Large intestine (tissue), 3 donors: ENCODE measurements around the gene GCC2. TPM values are rescaled to one million over a fixed set of nuclear protein-coding genes. Genes with fewer than 3 reads are reported as not detected.
"Not testable (repeated sequence)": the region's sequence is repeated elsewhere in the genome, so short reads cannot be mapped to it uniquely, and the experiment has no call there.

Source experiments
- DNase-seq, 2 donors: peaks; one replicate each; pipeline versions ENCODE4 v3.0.0 to v3.0.0-alpha.2; 2013
- H3K27ac ChIP-seq: one replicate; pipeline ENCODE4 v1.5.1; 2013; ENCODE audit warnings: low read length
- H3K27me3 ChIP-seq: 2 replicates; pipeline ENCODE4 v1.6.1; 2013; ENCODE audit warnings: low read length; ENCODE audit not compliant: control insufficient read depth, insufficient read depth
- H3K36me3 ChIP-seq: 2 replicates; pipeline ENCODE4 v1.6.1; 2013; ENCODE audit warnings: low read length; ENCODE audit not compliant: control insufficient read depth, insufficient read depth
- H3K4me1 ChIP-seq: one replicate; pipeline ENCODE4 v1.6.1; 2013; ENCODE audit warnings: low read length; ENCODE audit not compliant: control insufficient read depth, insufficient read depth
- H3K4me3 ChIP-seq: one replicate; pipeline ENCODE4 v1.5.1; 2013; ENCODE audit warnings: low read length
- H3K9me3 ChIP-seq: one replicate; pipeline ENCODE4 v1.6.1; 2013; ENCODE audit warnings: mild to moderate bottlenecking, low read depth, low read length, moderate library complexity; ENCODE audit not compliant: control insufficient read depth
- WGBS: methylation state at CpG from one replicate; pipeline ENCODE4 v1.1.5; 2013; ENCODE audit warnings: low lambda C conversion rate; ENCODE audit not compliant: insufficient coverage; 5-methylcytosine and 5-hydroxymethylcytosine counted together
- polyA plus RNA-seq: library from polyadenylated mRNA; unstranded; fragments of 120-200 nt; gene quantifications from one replicate; pipeline ENCODE4 v1.2.1, GENCODE V29; 2013

Gene GCC2
- polyA plus RNA-seq, 1 donor = 95.7 TPM

GRCh38 chr2:108436976-108437375 lies 12.0 kb upstream of the GCC2 start:
- DNase-seq = no peak
- H3K4me3 ChIP-seq = no peak overlapping the region
- no peaks in the 10 kb centered on the region for H3K27me3 ChIP-seq
- no peaks in the 10 kb centered on the region for H3K36me3 ChIP-seq
- WGBS = no CpG with 5 or more reads among the region's 1 CpG
- no peaks in the 10 kb centered on the region for H3K9me3 ChIP-seq
- no peaks in the 10 kb centered on the region for H3K4me1 ChIP-seq
- no peak overlapping the region for H3K27ac ChIP-seq

- no peaks in the 10 kb centered on the region for H3K4me1 ChIP-seq
- no peaks in the 10 kb centered on the region for H3K36me3 ChIP-seq
- 100% methylated on average over 2 of the region's 2 CpGs for WGBS
- no peak overlapping the region for H3K4me3 ChIP-seq
- no peaks in the 10 kb centered on the region for H3K27me3 ChIP-seq
- H3K9me3 ChIP-seq = no peaks in the 10 kb centered on the region
- no peak for DNase-seq
- H3K27ac ChIP-seq = no peak overlapping the region
These were observed 7.3 kb upstream of the GCC2 start for GRCh38 chr2:108441712-108442111.

GRCh38 chr2:108444941-108445840 lies 3.8 kb upstream of the GCC2 start:
- H3K4me1 ChIP-seq = no peaks in the 10 kb centered on the region
- no peak overlapping the region for H3K4me3 ChIP-seq
- WGBS = no CpG with 5 or more reads among the region's 1 CpG
- H3K36me3 ChIP-seq = no peaks in the 10 kb centered on the region
- H3K27me3 ChIP-seq = no peaks in the 10 kb centered on the region
- H3K27ac ChIP-seq = no peak overlapping the region
- no peak for DNase-seq
- H3K9me3 ChIP-seq = no peaks in the 10 kb centered on the region

- Histone ChIP-seq H3K4me1 (no peaks in the 10 kb centered on the region), H3K36me3 (peaks cover 2% of the 10 kb centered on the region), H3K9me3 (no peaks in the 10 kb centered on the region), H3K27ac (no peak overlapping the region), H3K27me3 (no peaks in the 10 kb centered on the region), H3K4me3 (no peak overlapping the region)
- no CpG with 5 or more reads among the region's 2 CpGs for WGBS
- no peak for DNase-seq
These were observed 2.3 kb upstream of the GCC2 start for GRCh38 chr2:108446703-108447102.

- peak in 1 of 2 donors; percentile 15 for DNase-seq
- Histone ChIP-seq H3K4me1 (no peaks in the 10 kb centered on the region), H3K4me3 (peak overlapping the region; percentile 95), H3K27ac (peak overlapping the region; percentile 100), H3K36me3 (peaks cover 13% of the 10 kb centered on the region), H3K9me3 (no peaks in the 10 kb centered on the region), H3K27me3 (no peaks in the 10 kb centered on the region)
- 61% methylated on average over 2 of the region's 23 CpGs for WGBS
These were observed 894 bp upstream of the GCC2 start for GRCh38 chr2:108447947-108448677.

GRCh38 chr2:108449410-108450130 lies 564 bp downstream of the GCC2 start:
- DNase-seq = peak; percentile 43 to 87
- Histone ChIP-seq H3K9me3 (no peaks in the 10 kb centered on the region), H3K27me3 (no peaks in the 10 kb centered on the region), H3K27ac (peak overlapping the region; percentile 100), H3K4me1 (no peaks in the 10 kb centered on the region), H3K36me3 (peaks cover 25% of the 10 kb centered on the region), H3K4me3 (peak overlapping the region; percentile 95)
- WGBS = no CpG with 5 or more reads among the region's 20 CpGs

GRCh38 chr2:108450863-108451262 lies 1.9 kb downstream of the GCC2 start:
- Histone ChIP-seq H3K9me3 (no peaks in the 10 kb centered on the region), H3K27me3 (no peaks in the 10 kb centered on the region), H3K27ac (peak overlapping the region; percentile 5), H3K4me1 (no peaks in the 10 kb centered on the region), H3K4me3 (peak overlapping the region; percentile 95), H3K36me3 (peaks cover 36% of the 10 kb centered on the region)
- no CpG with 5 or more reads among the region's 3 CpGs for WGBS
- no peak for DNase-seq

- Histone ChIP-seq H3K9me3 (no peaks in the 10 kb centered on the region), H3K4me3 (no peak overlapping the region), H3K27ac (no peak overlapping the region), H3K36me3 (peaks cover 45% of the 10 kb centered on the region), H3K4me1 (no peaks in the 10 kb centered on the region), H3K27me3 (no peaks in the 10 kb centered on the region)
- DNase-seq = no peak
- WGBS = 100% methylated on average over 3 of the region's 4 CpGs
These were observed 3.0 kb downstream of the GCC2 start for GRCh38 chr2:108451976-108452375.

- not testable (repeated sequence) for DNase-seq
- H3K36me3 ChIP-seq = peaks cover 57% of the 10 kb centered on the region
- 100% methylated on average over 1 of the region's 4 CpGs for WGBS
These were observed 4.5 kb downstream of the GCC2 start for GRCh38 chr2:108453530-108453929.

GRCh38 chr2:108454440-108454839 lies 5.4 kb downstream of the GCC2 start:
- peaks cover 9% of the 10 kb centered on the region for H3K9me3 ChIP-seq
- no peak overlapping the region for H3K27ac ChIP-seq
- no peaks in the 10 kb centered on the region for H3K27me3 ChIP-seq
- WGBS = 100% methylated on average over 1 of the region's 2 CpGs
- H3K4me3 ChIP-seq = no peak overlapping the region
- no peak for DNase-seq
- no peaks in the 10 kb centered on the region for H3K4me1 ChIP-seq
- H3K36me3 ChIP-seq = peaks cover 59% of the 10 kb centered on the region

More at GRCh38 chr2:108453530-108453929, 4.5 kb downstream of the GCC2 start:
- not testable (repeated sequence) for H3K4me1 ChIP-seq, H3K27ac ChIP-seq, H3K4me3 ChIP-seq, H3K27me3 ChIP-seq, H3K9me3 ChIP-seq
